ENCODE data around the gene PPP3CA. TPM values are rescaled to one million over a fixed set of nuclear protein-coding genes. Genes with fewer than 3 reads are reported as not detected.

Gene PPP3CA
- total RNA-seq, 1 donor from 2014 or later = 38.4 TPM

DNA sequence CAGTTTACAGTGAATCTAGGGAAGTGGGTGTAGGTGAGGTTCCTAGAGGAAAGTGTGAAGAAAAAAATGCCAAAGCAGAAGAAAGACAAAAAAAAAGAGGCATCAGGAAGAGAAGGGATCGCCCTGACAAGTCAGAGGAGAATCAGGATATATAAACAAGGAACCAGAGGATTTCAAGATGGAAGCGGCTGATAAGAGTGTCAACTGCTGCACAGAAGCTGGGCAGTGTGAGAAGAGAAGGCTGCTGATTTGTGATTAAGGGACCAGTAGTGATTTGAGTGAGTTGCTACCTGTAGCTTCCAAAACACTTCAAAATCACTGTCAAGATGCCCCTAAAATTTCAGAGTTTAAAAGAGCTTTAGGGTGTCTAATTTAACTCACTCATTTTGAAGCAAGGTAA, 258.2 kb downstream of the PPP3CA start:
- TF ChIP-seq EZH2 (IDR thresholded peaks at IDR 0.05) (no peak), CTCF (IDR thresholded peaks at IDR 0.05) (no peak), EZH2phosphoT487 (IDR thresholded peaks at IDR 0.05) (no peak)
- H3K27ac ChIP-seq = peak overlapping the region; percentile 50
- Mint-ChIP-seq H3K4me1 (peaks cover 2% of the 10 kb centered on the region), H3K9me3 (no peaks in the 10 kb centered on the region), H3K36me3 (peaks cover 13% of the 10 kb centered on the region), H3K4me3 (no peak overlapping the region), H3K27me3 (ENCODE audit: insufficient read depth, low read depth) (peaks cover 6% of the 10 kb centered on the region), H3K27ac (no peak overlapping the region)
- H3K4me2 ChIP-seq = no peak overlapping the region
- no peaks in the 10 kb centered on the region for H4K20me1 ChIP-seq (ENCODE audit: low read depth)
- no peaks in the 10 kb centered on the region for H3K79me2 ChIP-seq (ENCODE audit: low read depth)
- H3K4me1 ChIP-seq = peaks cover 16% of the 10 kb centered on the region
- H3K9ac ChIP-seq = no peak overlapping the region
- H2AFZ ChIP-seq (replicated peaks) = no peak overlapping the region
- H3K27me3 ChIP-seq = no peaks in the 10 kb centered on the region
- no peaks in the 10 kb centered on the region for H3F3A ChIP-seq (ENCODE audit: low read depth)
- H3K9me3 ChIP-seq (ENCODE audit: low read depth) = no peaks in the 10 kb centered on the region
- H3K4me3 ChIP-seq = no peak overlapping the region
- H3K36me3 ChIP-seq = no peaks in the 10 kb centered on the region
- DNase-seq (ENCODE audit: low spot score) = no peak

GRCh38 chr4:101086801-101087586, 260.3 kb downstream of the PPP3CA start:
- Histone ChIP-seq H3K4me1 (peaks cover 16% of the 10 kb centered on the region), H3K36me3 (no peaks in the 10 kb centered on the region), H3K79me2 (ENCODE audit: low read depth) (no peaks in the 10 kb centered on the region), H3K9me3 (ENCODE audit: low read depth) (no peaks in the 10 kb centered on the region), H3K27ac (no peak overlapping the region), H3K4me3 (no peak overlapping the region), H3K9ac (no peak overlapping the region), H3K27me3 (no peaks in the 10 kb centered on the region), H2AFZ (replicated peaks) (no peak overlapping the region), H4K20me1 (ENCODE audit: low read depth) (no peaks in the 10 kb centered on the region), H3K4me2 (no peak overlapping the region), H3F3A (ENCODE audit: low read depth) (no peaks in the 10 kb centered on the region)
- H3K4me1 Mint-ChIP-seq = peaks cover 2% of the 10 kb centered on the region
- peaks cover 3% of the 10 kb centered on the region for H3K36me3 Mint-ChIP-seq
- DNase-seq (ENCODE audit: low spot score) = peak; percentile 57
- no peaks in the 10 kb centered on the region for H3K9me3 Mint-ChIP-seq
- TF ChIP-seq CTCF (IDR thresholded peaks at IDR 0.05) = peak; percentile 44
- no peak for TF ChIP-seq EZH2 (IDR thresholded peaks at IDR 0.05)
- no peak for TF ChIP-seq EZH2phosphoT487 (IDR thresholded peaks at IDR 0.05)
- no peak overlapping the region for H3K4me3 Mint-ChIP-seq
- peaks cover 3% of the 10 kb centered on the region for H3K27me3 Mint-ChIP-seq (ENCODE audit: insufficient read depth, low read depth)
- H3K27ac Mint-ChIP-seq = no peak overlapping the region

DNA sequence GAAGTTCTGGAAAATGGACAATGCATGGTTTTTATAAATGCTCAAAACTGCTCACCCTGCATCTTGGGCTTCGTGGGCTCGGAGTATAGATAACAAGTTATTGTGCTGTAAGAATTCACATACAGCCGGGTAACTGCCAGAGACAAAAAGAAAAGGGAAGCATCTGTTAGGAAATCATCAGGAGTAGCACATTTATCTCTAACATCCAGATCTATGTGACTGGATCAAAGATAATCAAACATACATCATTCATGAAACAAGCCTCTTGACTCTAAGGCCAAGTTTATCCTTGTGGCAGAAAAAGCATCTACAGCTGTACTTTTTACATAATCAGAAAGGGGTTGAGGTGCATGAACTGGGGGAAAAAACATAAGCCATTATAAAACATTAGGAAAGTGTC, 264.2 kb downstream of the PPP3CA start:
- Histone ChIP-seq H3K27me3 (no peaks in the 10 kb centered on the region), H4K20me1 (ENCODE audit: low read depth) (no peaks in the 10 kb centered on the region), H3K9ac (no peak overlapping the region), H3K36me3 (no peaks in the 10 kb centered on the region), H3K4me2 (no peak overlapping the region), H3K79me2 (ENCODE audit: low read depth) (no peaks in the 10 kb centered on the region), H3K4me1 (peaks cover 4% of the 10 kb centered on the region), H2AFZ (replicated peaks) (no peak overlapping the region), H3K4me3 (no peak overlapping the region), H3F3A (ENCODE audit: low read depth) (no peaks in the 10 kb centered on the region), H3K9me3 (ENCODE audit: low read depth) (no peaks in the 10 kb centered on the region), H3K27ac (no peak overlapping the region)
- DNase-seq (ENCODE audit: low spot score) = no peak
- Mint-ChIP-seq H3K4me3 (no peak overlapping the region), H3K27ac (no peak overlapping the region), H3K9me3 (no peaks in the 10 kb centered on the region), H3K4me1 (peaks cover 2% of the 10 kb centered on the region), H3K27me3 (ENCODE audit: insufficient read depth, low read depth) (peaks cover 3% of the 10 kb centered on the region), H3K36me3 (peaks cover 5% of the 10 kb centered on the region)
- no peak for TF ChIP-seq EZH2 (IDR thresholded peaks at IDR 0.05)
- no peak for TF ChIP-seq CTCF (IDR thresholded peaks at IDR 0.05)
- TF ChIP-seq EZH2phosphoT487 (IDR thresholded peaks at IDR 0.05) = no peak

All from neural progenitor cell (in vitro differentiated cells).